GM18868 (cell line): Measurements from ENCODE around the gene KIAA0232.
"Not testable (repeated sequence)": the region's sequence is repeated elsewhere in the genome, so short reads cannot be mapped to it uniquely, and the experiment has no call there.

ENCODE experiments used
- ATAC-seq: cut with Tn5 transposase; IDR thresholded peaks from one replicate; pipeline ENCODE4 v1.9.1; 2021; ENCODE audit warnings: mild to moderate bottlenecking, moderate library complexity; ENCODE audit not compliant: unreplicated experiment

The KIAA0232 gene

DNA sequence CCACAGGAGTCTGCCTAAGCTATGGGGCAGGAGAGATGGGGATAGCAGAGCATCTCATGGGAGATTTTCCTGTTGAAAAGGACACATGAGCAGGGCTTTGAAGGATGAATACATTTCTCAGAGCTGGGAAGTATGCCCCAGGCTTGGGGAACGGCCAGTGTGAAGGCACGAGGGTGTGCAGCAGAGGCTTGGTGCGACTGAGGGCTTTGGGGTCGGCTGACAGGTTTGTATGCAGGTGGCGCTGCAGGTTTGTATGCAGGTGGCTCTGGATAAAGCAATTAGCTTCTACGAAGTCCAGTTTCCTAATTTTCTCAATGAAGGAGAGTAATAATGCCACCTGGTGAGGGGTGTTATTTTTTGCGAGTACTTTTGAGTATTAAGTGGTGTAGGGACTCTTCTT lies 6.8 kb upstream of the KIAA0232 start:
- ATAC-seq = no peak

DNA sequence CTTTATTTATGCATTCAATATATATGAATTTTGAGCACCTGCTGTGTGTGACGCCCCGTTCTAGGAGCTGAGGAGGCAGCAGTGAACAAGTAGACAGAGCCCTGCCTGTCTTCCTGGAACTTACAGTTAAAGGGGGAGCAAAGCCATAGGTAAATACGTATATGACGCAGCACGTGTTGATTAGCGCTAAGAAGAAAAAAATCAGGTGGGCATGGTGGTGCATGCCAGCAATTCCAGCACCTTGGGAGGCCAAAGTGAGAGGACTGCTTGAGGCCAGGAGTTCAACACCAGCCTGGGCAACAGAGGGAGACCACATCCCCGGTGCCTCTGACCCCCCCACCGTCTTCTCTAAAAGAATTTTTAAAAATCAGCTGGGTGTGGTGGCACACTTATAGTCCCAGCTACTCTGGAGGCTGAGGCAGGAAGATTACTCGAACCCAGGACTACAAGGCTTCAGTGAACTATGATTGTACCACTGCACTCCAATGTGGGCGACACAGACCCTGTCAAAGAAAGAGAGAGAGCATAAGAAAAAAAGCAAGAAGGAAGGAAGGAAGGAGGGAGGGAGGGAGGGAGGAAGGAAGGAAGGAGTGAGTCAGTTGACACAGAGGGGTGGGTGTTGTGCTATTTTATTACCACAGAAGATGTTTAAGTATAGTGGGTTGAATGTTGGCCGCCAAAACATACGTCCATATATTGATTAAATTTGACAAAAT lies 5.4 kb upstream of the KIAA0232 start:
- no peak for ATAC-seq

DNA sequence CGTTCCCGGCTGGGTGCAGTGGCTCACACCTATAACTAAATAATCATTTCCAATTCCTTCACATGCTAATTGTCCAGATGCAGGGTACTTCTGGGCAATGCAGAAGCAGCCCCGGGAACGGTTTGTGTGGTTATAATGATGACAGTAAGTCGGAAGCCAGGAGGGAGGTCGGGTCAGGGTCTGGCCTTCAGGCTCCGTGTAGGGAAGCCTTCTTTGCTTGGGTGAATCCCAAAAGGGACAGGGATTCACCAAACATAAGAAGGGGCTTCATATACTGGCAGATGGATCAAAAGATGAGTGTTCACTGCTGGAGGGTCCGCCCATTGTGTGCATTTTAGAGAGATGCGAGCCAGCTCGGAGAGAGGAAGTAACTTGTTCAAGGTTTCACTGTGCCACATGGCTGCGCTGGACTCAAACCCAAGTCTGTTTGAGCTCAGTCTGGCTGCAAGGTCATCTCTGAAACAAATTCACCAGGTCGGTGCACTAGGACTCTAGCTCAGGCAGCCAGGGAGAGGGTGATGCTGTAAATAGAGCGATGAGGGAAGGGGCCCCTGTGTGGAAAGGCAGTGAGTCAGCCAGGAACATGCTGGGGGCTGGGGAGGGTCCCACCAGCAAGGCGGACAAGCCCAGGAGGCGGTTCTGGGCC lies 4.8 kb upstream of the KIAA0232 start:
- no peak for ATAC-seq

DNA sequence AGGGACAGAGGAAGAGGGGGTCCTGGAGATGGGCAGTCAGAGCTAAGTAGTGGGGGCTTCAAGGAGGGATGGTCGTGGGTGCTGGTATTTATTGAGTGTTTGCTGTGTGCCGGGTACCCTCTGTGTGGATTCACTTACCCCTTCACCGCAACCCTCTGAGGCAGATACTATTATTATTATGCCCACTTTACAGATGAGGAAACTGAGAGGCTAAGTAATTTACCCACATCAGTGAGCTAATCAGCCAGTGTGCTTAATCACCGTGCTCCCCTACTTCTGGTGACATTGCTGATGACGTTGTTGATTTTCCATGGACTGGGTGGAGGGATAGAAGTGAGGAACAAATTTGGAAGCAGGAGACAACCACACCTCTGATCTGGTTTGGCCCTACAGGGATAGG lies 4.1 kb upstream of the KIAA0232 start:
- ATAC-seq = no peak

DNA sequence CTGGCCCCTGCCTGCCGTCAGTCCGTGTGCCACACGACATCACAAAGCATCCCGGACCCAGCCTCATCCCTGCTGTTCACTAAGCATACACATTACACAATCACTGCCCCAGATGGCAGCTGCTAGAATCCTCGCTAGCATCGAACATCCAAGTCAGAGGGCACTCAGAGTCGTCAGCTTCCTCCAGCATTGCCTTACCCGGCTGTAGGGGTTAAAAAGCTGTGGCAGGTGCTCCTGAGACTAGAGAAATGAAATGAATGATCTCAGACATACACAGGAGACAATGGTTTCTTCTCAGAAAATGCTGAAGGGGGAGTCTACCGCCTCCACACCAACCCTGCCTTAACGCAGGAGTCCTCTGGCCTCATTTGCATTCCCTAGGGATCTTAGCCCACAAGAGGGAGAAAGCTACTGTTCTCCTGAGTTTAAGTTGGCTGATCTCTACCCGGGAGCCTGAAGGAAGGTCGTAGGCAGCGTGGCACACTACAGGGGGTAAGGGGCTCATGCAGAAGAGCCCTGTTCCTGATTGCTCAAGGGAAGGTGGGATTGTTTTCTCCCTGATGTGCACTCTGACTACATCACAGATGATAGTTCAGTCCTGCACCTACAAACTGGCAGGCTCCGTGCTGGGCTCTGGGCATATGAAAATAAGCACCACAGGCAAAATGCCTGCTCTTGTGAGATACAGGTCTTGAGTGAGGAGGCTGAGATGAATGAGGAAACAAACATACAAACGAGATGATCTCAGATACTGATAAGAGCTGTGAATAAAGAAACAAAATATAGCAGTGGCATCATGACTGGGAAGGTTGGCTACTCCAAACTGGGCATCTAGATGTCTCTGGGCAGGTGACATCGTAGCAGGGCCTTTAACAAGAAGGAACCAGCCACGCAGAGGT lies 2.6 kb upstream of the KIAA0232 start:
- no peak for ATAC-seq

DNA sequence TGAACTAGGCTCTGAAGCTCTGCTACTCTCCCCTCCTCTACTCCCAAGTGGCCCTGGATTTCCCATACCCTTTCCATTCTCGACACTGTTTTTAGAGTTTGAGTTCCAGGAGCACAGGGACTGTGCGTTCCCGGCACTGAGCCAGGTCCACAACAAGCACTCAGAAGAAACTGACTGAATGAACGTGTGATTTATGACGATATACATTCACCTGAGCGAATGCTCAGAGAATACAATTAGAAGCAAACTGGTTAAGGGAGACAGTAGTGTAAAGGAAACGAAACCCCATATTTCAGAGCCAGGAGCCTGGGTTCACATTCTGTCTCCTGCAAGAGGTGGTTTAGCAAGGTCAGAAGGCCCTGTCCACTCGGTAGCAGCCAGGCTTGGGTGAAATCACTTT lies 1.4 kb upstream of the KIAA0232 start:
- ATAC-seq = no peak

DNA sequence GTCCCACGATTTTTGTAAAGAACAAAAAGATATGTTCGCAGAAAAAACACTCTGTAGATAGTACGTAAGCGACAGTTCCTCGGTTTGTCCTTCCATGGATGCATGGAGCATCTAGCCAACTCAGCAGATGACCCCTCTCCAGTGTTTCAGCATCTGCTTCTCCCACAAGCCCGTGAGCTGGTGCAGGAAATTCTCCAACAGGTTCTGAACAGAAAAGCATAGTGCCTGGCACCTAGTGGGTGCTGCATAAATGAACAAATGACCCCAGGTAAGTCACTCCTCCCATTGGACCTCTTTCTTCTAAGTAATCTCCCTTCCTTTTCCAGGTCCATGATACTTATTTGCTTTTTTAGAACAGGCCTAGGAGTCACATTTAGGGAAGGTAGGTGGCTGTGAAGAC lies 966 bp upstream of the KIAA0232 start:
- ATAC-seq = no peak

DNA sequence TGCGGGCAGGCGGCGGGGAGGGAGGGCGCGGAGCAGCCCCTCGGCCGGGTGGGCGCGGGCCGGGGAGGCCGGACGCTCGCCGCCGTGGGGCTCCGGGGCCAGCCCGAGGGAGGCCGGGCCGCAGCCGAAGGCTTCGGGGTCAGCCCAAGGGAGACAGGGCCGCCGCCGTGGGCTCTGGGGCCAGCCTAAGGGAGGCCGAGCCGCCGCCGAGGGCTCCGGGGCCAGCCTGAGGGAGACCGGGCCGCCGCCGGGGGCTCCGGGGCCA lies 251 bp downstream of the KIAA0232 start:
- no peak for ATAC-seq

DNA sequence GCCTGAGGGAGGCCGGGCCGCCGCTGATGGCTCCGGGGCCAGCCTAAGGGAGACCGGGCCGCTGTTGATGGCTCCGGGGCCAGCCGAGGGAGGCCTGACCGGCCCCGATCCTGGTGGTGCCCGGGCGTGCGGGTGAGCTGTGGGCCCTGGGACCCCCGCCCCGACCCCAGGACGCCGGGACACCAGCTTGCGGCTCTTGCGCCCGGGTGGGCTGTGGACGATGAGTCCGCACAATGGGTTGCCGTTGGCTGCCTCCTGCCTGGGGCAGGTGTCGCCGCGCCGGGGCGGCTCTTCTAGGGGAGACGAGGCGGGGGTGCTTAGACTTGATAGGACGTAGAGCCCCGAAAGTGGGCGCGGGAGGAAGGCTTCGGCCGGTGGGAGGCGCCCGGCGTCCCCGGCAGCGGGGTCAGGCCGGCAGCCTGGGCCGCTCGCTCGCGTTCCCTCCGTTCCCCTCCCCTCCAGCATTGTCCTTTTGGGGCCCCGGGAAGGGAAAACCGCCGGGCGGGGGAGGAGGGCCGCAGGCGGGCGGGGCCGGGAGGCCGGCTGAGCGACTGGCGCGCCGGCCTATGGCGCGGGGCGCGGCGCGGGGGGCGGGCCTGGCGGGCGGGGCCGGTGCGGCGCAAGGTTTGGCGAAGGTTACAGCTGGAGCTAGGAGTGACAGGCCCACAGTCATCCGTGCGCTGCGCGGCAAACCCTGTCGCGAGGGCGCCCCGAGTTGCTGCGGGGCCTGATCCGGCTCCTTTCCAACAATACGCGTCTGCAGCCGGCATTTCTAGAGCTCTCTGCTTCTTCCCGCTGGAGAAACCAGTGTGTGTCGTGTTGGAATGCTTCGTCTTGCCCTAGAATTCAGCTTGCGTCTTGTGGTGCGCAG lies 819 bp downstream of the KIAA0232 start:
- ATAC-seq = peak; percentile 70

DNA sequence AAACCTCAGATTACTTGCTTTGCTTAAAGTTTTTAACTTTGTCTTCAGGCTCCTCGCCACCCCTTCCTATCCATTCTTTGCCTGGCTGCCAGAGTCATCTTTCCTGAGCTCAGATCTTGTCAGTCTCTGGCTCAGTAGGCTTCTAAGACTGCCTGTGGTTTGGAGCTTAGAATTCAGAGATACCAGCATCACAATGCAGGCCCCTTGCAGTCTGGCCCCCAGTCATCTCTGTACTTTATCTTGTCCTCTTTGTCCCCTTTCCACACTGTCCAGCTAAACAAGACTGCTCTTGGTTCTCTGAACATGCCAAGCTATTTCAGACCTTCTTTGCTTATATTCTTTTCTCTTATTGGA lies 3.0 kb downstream of the KIAA0232 start:
- no peak for ATAC-seq

DNA sequence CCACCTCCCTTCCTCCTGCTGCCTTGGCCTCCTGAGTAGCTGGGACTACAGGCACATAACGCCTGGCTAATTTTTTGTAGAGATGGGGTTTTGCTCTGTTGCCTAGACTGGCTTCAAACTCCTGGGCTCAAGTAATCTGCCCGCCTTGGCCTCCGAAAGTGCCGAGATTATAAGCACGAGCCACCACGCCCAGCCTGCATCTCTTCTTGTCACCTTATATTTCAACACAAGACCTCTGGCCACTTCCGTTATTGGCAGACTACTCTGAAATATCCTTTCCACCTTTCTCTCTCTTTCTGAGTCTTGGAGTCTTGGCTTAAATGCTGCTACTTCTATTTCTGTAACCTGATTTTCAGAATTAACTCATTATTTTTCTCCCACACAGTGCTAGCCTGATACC lies 5.6 kb downstream of the KIAA0232 start:
- no peak for ATAC-seq

DNA sequence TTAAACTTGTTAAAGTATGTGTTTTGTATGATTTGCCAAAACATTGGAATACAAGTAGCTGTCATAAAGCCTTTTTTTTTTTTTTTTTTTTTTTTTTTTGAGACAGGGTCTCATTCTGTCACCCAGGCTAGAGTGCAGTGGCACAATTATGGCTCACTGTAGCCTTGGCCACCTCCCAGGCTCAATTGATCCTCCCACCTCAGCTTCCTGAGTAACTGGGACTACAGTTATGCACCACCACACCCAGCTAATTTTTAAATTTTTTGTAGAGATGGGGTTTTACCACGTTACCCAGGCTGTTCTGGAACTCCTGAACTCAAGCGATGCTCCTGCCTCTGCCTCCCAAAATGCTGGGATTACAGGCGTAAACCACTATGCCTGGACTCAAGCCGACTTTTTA lies 8.7 kb downstream of the KIAA0232 start:
- ATAC-seq = not testable (repeated sequence)

DNA sequence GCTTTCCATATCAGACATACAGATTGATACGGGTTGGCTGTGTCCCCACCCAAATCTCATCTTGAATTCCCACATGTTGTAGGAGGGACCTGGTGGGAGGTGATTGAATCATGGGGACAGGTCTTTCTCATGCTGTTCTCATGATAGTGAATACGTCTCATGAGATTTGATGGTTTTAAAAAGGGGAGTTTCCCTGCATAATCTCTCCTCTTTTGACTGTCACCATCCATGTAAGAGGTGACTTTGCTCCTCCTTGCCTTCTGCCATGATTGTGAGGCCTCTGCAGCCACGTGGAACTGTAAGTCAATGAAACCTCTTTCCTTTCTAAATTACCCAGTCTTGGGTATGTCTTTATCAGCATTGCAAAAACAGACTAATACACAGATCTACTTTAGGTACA lies 9.3 kb downstream of the KIAA0232 start:
- ATAC-seq = not testable (repeated sequence)

DNA sequence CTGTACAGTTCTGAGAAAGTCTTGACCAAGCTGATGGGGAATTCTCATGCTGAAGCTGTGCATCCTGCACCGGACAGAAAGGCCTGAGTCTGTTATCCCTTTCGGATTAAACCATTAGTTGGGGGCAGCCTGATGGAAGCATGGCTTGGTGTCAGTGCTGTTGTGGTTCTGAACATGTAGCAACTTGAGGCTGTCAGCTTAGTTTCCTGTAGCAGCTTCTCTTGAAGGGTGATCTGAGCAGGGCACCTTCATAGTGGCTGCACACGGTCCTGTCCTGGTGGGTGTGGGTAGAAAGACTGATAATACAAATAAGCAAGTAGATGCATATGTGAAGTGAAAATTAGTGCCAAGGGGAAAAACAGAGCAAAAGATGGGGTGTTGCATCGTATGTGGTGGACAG lies 11.7 kb downstream of the KIAA0232 start:
- no peak for ATAC-seq

DNA sequence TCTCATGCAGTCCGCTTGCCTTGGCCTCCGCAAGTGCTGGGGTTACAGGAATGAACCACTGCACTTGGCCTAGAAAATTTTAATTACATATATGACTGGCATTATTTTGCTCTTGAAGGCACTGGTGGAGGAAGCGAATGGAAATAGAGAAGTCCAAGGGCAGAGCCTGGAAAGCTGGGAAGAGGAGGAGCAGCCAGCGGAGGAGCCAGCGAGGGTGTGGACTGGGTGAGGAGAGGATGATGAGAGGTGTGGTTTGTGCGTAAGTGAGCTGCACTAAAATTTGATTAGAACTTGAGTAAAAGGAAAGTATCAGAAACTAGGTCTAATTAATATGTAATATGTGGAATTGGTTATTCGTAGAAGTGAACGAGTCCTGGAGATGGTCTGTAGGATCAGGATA lies 13.3 kb downstream of the KIAA0232 start:
- no peak for ATAC-seq

DNA sequence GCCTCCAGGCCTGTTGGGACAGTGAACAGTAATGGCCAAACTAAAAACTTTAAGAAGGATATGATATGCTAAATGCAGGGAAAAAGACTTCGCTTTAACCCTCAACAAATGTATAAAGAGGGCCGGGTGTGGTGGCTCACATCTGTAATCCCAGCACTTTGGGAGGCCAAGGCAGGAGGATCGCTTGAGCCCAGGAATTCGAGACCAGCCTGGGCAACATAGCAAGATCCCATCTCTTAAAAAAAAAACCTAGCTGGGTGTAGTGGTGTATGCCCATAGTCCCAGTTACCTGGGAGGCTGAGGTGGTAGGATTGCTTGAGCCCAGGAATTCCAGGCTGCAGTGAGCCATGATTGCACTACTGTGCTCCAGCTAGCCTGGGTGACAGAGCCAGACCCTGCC lies 14.8 kb downstream of the KIAA0232 start:
- ATAC-seq = not testable (repeated sequence)

DNA sequence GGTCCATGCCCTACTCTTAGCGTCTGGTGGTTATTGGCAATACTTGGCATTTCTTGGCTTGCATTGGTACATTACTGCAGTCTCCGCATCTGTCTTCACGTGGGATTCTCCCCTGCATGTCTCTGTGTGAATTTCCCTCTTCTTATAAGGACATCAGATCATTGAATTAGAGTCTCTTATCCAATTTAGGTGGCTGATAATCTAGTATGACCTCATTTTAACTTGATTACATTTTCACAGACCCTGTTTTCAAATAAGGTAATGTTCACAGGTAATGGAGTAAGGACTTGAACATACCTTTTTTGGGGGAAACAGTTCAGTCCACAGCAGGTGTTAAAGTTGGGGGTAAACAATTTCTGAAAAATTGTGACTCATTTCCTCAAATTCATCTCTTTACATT lies 16.6 kb downstream of the KIAA0232 start:
- ATAC-seq = no peak

DNA sequence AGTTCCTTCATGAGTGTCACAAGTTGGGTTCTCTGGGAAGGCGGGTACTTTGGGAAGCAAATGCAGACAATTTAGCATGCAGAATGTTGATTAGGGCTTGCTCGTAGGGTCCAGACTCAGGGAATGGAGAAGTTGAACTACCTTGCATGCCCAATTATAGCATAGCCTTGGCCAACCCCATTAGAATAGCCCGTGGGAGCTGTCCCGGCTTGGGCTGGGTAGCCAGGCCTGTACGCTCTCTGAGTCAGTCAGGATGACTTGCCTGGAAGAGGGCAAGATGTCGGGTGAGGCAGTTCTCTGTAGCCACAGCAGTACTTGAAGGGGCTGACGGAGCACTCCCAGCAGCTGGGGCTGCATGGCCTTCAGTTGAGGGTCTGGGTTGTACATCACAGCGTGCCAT lies 19.5 kb downstream of the KIAA0232 start:
- ATAC-seq = no peak

DNA sequence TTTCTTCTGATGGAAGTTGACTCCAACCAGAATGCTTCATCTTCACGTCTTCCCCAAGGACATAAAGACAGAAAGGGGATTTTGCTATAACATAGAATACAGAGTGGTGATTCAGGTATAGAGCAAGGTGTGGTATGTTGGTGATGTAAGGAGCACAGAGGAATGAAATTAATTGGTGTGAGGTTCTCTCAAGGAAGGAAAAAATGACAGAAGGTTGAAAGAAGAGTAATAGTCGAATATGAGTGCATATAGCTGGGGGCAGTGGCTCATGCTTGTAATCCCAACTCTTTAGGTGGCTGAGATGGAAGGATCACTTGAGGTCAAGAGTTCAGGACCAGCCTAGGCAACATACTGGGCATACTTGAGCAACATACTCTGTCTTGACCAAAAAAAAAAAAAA lies 20.1 kb downstream of the KIAA0232 start:
- no peak for ATAC-seq

DNA sequence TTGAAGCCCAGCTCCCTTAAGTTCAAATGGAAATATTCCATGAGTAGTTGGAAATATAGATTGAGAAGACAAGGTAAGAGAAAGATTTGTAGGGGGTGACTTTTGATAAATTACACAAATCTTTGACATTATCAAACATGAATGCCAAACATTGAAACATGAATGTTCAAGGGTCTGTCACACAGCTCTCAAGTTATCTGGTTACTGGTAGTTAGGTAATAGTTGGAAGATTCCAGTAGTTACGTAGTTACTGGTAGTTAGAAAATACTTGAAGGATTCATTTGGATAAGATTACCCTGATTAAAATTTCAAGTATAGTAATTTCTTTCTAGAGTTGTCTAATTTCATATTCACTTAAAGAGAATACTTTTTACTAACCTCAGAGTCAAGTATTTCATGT lies 20.7 kb downstream of the KIAA0232 start:
- no peak for ATAC-seq

DNA sequence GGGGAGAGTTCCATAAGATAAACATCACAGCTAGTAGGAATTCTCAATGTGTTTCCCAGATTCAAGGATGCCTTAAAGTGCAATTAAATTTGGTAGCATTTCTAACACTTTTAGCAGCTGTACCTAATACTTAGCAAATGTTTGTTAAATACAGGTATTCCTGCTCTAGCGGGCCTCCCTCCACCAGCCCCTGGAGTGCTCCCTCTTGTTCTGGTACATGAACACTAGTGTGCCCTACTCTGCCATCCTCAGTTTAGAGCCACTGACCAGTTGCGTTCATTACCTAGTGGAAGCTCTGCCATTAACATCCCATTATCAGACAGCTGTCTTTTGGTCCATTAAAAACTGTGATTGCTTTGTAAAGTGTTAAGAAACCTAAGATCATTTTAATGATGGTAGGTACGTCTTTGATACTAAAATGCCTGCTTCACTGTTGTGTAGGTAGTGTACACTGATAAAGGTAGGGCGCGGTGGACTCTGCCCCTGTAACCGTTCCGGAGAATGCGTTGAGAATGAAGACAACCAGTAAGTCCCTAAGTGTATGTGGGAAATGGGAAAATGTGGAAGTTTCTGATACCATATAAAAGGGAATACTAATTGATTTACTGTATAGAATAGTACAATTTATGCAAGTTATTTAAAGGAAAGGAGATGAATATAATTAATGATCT lies 21.7 kb downstream of the KIAA0232 start:
- ATAC-seq = no peak
